ENCODE results near the gene PDE3A. TPM values are rescaled to one million over a fixed set of nuclear protein-coding genes. Genes with fewer than 3 reads are reported as not detected.

Gene PDE3A
- total RNA-seq, 1 donor: 14.8 TPM

DNA sequence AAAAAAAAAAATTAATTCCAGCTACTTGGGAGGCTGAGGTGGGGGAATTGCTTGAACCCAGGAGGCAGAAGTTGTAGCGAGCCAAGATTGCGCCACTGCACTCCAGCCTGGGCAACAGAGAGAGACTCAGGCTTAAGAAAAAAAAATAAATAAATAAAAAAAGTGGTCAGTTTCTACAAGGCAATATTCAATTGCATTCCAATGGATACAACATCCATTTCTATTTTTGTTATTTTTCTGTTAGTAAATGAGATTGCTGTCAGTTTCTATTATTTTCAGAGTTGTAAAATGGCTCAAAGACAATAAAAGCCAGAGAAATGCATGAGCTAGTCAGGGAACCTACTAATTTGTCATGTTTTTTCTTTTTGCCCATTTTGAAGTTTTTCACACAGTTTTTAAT lies 119.2 kb downstream of the PDE3A start:
- Histone ChIP-seq H2AFZ (ENCODE audit: low read length) (no peak overlapping the region), H3K9me3 (ENCODE audit: low read depth, low read length) (no peaks in the 10 kb centered on the region), H3K36me3 (ENCODE audit: insufficient read depth, low read length) (no peaks in the 10 kb centered on the region), H3K4me3 (ENCODE audit: insufficient read depth, low read length) (no peak overlapping the region), H3K4me1 (ENCODE audit: insufficient read depth, low read length) (peaks cover 35% of the 10 kb centered on the region), H3K79me2 (ENCODE audit: insufficient read depth, low read length) (peaks cover 13% of the 10 kb centered on the region), H3K4me2 (ENCODE audit: insufficient read depth, low read length) (no peak overlapping the region), H3K27ac (ENCODE audit: low read depth, low read length) (no peak overlapping the region), H3K27me3 (ENCODE audit: insufficient read depth, low read length) (no peaks in the 10 kb centered on the region), H4K20me1 (ENCODE audit: insufficient read depth, low read length) (no peaks in the 10 kb centered on the region)
- TF ChIP-seq, protein P1, sequence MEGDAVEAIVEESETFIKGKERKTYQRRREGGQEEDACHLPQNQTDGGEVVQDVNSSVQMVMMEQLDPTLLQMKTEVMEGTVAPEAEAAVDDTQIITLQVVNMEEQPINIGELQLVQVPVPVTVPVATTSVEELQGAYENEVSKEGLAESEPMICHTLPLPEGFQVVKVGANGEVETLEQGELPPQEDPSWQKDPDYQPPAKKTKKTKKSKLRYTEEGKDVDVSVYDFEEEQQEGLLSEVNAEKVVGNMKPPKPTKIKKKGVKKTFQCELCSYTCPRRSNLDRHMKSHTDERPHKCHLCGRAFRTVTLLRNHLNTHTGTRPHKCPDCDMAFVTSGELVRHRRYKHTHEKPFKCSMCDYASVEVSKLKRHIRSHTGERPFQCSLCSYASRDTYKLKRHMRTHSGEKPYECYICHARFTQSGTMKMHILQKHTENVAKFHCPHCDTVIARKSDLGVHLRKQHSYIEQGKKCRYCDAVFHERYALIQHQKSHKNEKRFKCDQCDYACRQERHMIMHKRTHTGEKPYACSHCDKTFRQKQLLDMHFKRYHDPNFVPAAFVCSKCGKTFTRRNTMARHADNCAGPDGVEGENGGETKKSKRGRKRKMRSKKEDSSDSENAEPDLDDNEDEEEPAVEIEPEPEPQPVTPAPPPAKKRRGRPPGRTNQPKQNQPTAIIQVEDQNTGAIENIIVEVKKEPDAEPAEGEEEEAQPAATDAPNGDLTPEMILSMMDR (IDR thresholded peaks at IDR 0.05; ENCODE audit: extremely low read depth, low read depth, low read length): no peak
- DNase-seq (ENCODE audit: insufficient read length, low spot score, missing footprints): no peak

DNA sequence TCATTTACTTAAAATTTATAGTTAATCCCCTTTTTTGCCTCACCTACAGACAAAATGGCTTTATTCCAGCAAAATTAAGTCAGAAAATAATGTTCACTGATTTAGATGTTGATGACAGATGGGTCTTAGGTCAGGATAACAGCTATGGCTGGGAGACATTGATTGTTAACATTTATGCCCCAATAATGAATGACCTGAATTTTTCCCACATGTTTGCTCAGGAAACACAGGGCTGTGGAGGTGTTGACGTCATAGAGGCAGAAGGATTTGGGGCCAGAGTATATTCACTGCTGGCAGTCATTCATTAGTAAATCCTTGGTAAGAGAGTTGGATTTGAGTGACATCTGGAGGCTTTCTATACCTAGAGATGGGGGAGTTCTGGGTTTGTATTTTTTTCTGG lies 121.3 kb downstream of the PDE3A start:
- peaks cover 50% of the 10 kb centered on the region for H3K4me1 ChIP-seq (ENCODE audit: insufficient read depth, low read length)
- DNase-seq (ENCODE audit: insufficient read length, low spot score, missing footprints): no peak

DNA sequence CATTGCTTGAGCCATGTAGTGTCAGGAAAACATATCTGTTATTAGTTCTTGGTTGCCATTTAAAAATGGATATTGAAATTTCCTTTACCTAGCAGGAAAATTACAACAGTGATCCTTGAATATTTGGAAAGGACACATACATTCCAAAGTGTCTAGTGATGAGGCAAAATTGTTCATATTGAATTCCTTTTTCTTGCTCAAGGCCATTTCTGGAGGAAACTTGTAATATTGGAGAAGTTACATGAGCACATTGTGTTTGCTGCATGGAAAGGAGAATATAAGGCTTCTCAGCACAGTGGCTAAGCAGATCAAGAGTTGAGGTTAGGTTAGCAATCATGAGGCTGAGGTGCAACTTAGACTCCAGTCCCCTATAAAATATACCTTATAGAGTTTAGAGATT lies 121.9 kb downstream of the PDE3A start:
- no peaks in the 10 kb centered on the region for H3K9me3 ChIP-seq (ENCODE audit: low read depth, low read length)
- TF ChIP-seq, protein P1 (IDR thresholded peaks at IDR 0.05; ENCODE audit: extremely low read depth, low read depth, low read length): no peak
- DNase-seq (ENCODE audit: insufficient read length, low spot score, missing footprints): no peak
- peak overlapping the region; percentile 50 for H3K27ac ChIP-seq (ENCODE audit: low read depth, low read length)
- H3K4me1 ChIP-seq (ENCODE audit: insufficient read depth, low read length): peaks cover 51% of the 10 kb centered on the region
- H3K4me2 ChIP-seq (ENCODE audit: insufficient read depth, low read length): no peak overlapping the region
- peaks cover under 1% of the 10 kb centered on the region for H3K79me2 ChIP-seq (ENCODE audit: insufficient read depth, low read length)
- H3K4me3 ChIP-seq (ENCODE audit: insufficient read depth, low read length): no peak overlapping the region
- H3K27me3 ChIP-seq (ENCODE audit: insufficient read depth, low read length): no peaks in the 10 kb centered on the region
- no peak overlapping the region for H2AFZ ChIP-seq (ENCODE audit: low read length)
- H3K36me3 ChIP-seq (ENCODE audit: insufficient read depth, low read length): no peaks in the 10 kb centered on the region
- no peaks in the 10 kb centered on the region for H4K20me1 ChIP-seq (ENCODE audit: insufficient read depth, low read length)

More for the DNA sequence above, 121.3 kb downstream of the PDE3A start:
- Histone ChIP-seq H3K27me3 (ENCODE audit: insufficient read depth, low read length) (no peaks in the 10 kb centered on the region), H3K4me2 (ENCODE audit: insufficient read depth, low read length) (no peak overlapping the region), H3K4me3 (ENCODE audit: insufficient read depth, low read length) (no peak overlapping the region), H3K36me3 (ENCODE audit: insufficient read depth, low read length) (no peaks in the 10 kb centered on the region), H4K20me1 (ENCODE audit: insufficient read depth, low read length) (no peaks in the 10 kb centered on the region), H3K79me2 (ENCODE audit: insufficient read depth, low read length) (peaks cover 6% of the 10 kb centered on the region), H2AFZ (ENCODE audit: low read length) (no peak overlapping the region), H3K9me3 (ENCODE audit: low read depth, low read length) (no peaks in the 10 kb centered on the region), H3K27ac (ENCODE audit: low read depth, low read length) (peak overlapping the region; percentile 50)
- TF ChIP-seq, protein P1 (IDR thresholded peaks at IDR 0.05; ENCODE audit: extremely low read depth, low read depth, low read length): no peak

DNA sequence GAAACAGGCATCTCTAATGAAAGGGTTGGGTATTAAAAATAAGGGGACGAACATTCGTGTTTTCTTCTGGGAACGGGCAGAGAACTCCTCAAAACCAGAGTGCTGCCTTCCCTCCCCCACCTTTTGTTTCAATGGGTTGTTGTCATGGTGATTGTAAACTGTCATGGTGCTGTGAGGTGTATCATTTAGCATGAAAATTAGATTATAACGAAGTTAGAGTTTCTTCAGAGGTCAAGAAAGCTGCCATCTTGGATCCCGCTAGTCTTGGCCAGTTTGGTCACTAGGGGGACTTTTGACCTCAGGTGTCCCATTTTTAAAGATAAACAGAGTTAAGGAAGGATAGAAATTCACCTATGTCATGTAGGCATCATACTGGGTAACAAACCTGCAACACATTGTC lies 123.0 kb downstream of the PDE3A start:
- DNase-seq (ENCODE audit: insufficient read length, low spot score, missing footprints): no peak
- H2AFZ ChIP-seq (ENCODE audit: low read length): no peak overlapping the region
- H3K27ac ChIP-seq (ENCODE audit: low read depth, low read length): peak overlapping the region; percentile 50
- no peaks in the 10 kb centered on the region for H3K27me3 ChIP-seq (ENCODE audit: insufficient read depth, low read length)
- no peak overlapping the region for H3K4me2 ChIP-seq (ENCODE audit: insufficient read depth, low read length)
- no peaks in the 10 kb centered on the region for H3K9me3 ChIP-seq (ENCODE audit: low read depth, low read length)
- TF ChIP-seq, protein P1 (IDR thresholded peaks at IDR 0.05; ENCODE audit: extremely low read depth, low read depth, low read length): no peak
- H3K4me1 ChIP-seq (ENCODE audit: insufficient read depth, low read length): peaks cover 57% of the 10 kb centered on the region
- H3K4me3 ChIP-seq (ENCODE audit: insufficient read depth, low read length): no peak overlapping the region
- no peaks in the 10 kb centered on the region for H4K20me1 ChIP-seq (ENCODE audit: insufficient read depth, low read length)
- H3K36me3 ChIP-seq (ENCODE audit: insufficient read depth, low read length): no peaks in the 10 kb centered on the region
- H3K79me2 ChIP-seq (ENCODE audit: insufficient read depth, low read length): peaks cover 5% of the 10 kb centered on the region

Measured in osteoblast (primary cell).